Thyroid gland (tissue), 4 donors: ENCODE data around the gene SPACA5.

Source experiments
- POLR2A ChIP-seq, 2 donors: fragments of 450-650 bp; IDR thresholded peaks; one replicate each; pipeline ENCODE4 v1.6.1; 2017; ENCODE audit warnings: antibody characterized with exemption in 2 of 2, mild to moderate bottlenecking in 2 of 2, moderate library complexity in 1 of 2
- TF ChIP-seq, protein P1 (sequence below), 6 experiments: fragments of 200-600 bp in 3 of 6; fragments of 450-650 bp in 3 of 6; sonication (generic) in 3 of 6; IDR thresholded peaks; one replicate each; pipeline ENCODE4 v1.5.1; 2016 to 2019; ENCODE audit warnings: antibody characterized with exemption in 6 of 6, mild to moderate bottlenecking in 2 of 6, inconsistent platforms in 1 of 6, moderate library complexity in 1 of 6

DNA sequence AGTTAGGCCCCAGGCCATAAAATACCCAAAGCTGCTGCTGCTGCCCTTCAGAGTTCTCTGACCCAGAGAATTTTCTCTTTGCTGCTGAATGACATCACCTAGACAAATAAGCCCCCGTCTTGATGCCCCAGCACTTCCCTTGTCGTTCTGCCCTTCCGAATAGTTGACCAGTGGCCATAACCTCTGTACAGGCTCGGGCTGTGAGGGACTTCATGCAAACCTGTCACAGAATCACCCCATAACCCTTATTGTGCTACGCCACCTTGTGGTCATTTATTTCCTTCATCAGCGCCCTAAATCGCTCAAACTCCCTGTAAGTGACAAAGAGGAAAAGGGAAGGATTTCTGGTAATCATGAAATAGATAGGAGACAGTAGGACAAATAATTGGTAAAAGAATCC lies 18.8 kb downstream of the SPACA5 start:
- TF ChIP-seq, protein P1, sequence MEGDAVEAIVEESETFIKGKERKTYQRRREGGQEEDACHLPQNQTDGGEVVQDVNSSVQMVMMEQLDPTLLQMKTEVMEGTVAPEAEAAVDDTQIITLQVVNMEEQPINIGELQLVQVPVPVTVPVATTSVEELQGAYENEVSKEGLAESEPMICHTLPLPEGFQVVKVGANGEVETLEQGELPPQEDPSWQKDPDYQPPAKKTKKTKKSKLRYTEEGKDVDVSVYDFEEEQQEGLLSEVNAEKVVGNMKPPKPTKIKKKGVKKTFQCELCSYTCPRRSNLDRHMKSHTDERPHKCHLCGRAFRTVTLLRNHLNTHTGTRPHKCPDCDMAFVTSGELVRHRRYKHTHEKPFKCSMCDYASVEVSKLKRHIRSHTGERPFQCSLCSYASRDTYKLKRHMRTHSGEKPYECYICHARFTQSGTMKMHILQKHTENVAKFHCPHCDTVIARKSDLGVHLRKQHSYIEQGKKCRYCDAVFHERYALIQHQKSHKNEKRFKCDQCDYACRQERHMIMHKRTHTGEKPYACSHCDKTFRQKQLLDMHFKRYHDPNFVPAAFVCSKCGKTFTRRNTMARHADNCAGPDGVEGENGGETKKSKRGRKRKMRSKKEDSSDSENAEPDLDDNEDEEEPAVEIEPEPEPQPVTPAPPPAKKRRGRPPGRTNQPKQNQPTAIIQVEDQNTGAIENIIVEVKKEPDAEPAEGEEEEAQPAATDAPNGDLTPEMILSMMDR (IDR thresholded peaks at IDR 0.05) = peak; percentile 29 to 57 (median 52)
- no peak for TF ChIP-seq POLR2A (IDR thresholded peaks at IDR 0.05)
